Esophagus (tissue), 2 donors: Measurements from ENCODE around the gene P3H2. TPM values are rescaled to one million over a fixed set of nuclear protein-coding genes. Genes with fewer than 3 reads are reported as not detected.
A peak's percentile ranks its signal among the peaks of the same experiment; 100 is the strongest.
"Not testable (repeated sequence)": the region's sequence is repeated elsewhere in the genome, so short reads cannot be mapped to it uniquely, and the experiment has no call there.

Experiments used
- H3K27ac ChIP-seq, 2 donors: one replicate each; pipeline ENCODE4 v1.5.1; 2013; ENCODE audit warnings: low read depth in 2 of 2, mild to moderate bottlenecking in 2 of 2, inconsistent platforms in 1 of 2, low read length in 1 of 2, moderate library complexity in 1 of 2
- H3K27me3 ChIP-seq, 2 donors: one replicate each; pipeline ENCODE4 v1.6.1; 2013; ENCODE audit warnings: low read length in 2 of 2, control low read depth in 1 of 2, mild to moderate bottlenecking in 1 of 2; ENCODE audit not compliant: insufficient read depth in 2 of 2, control insufficient read depth in 1 of 2
- H3K36me3 ChIP-seq, 2 donors: one replicate each; pipeline ENCODE4 v1.6.1; 2013; ENCODE audit warnings: low read length in 1 of 2; ENCODE audit not compliant: control insufficient read depth in 2 of 2, insufficient read depth in 2 of 2
- H3K4me1 ChIP-seq, 2 donors: one replicate each; pipeline ENCODE4 v1.6.1; 2013; ENCODE audit warnings: low read length in 1 of 2; ENCODE audit not compliant: control insufficient read depth in 2 of 2, insufficient read depth in 2 of 2
- H3K4me3 ChIP-seq, 2 donors: one replicate each; pipeline ENCODE4 v1.5.1; 2013; ENCODE audit warnings: low read length in 2 of 2, mild to moderate bottlenecking in 2 of 2, low read depth in 1 of 2, moderate library complexity in 1 of 2
- H3K9me3 ChIP-seq, 2 donors: one replicate each; pipeline ENCODE4 v1.6.1; 2013; ENCODE audit warnings: mild to moderate bottlenecking in 2 of 2, low read depth in 1 of 2, low read length in 1 of 2, moderate library complexity in 1 of 2; ENCODE audit not compliant: control insufficient read depth in 2 of 2, insufficient read depth in 1 of 2
- WGBS, 2 donors: extraction: QIAGEN DNeasy Blood & Tissue Kit; methylation state at CpG; one replicate each; pipeline ENCODE4 v1.1.7; 2013; 5-methylcytosine and 5-hydroxymethylcytosine counted together
- polyA plus RNA-seq, 2 donors: library from polyadenylated mRNA; stranded (reverse); fragments of 200-250 nt; gene quantifications; one replicate each; pipeline ENCODE4 v1.2.3, GENCODE V29; 2013
- donor health status: healthy with polysubstance abuse.
- donor health status: Bipolar disorder and iron deficiency.

P3H2 gene
- polyA plus RNA-seq, 2 donors = 4.9 to 9.8 TPM

DNA sequence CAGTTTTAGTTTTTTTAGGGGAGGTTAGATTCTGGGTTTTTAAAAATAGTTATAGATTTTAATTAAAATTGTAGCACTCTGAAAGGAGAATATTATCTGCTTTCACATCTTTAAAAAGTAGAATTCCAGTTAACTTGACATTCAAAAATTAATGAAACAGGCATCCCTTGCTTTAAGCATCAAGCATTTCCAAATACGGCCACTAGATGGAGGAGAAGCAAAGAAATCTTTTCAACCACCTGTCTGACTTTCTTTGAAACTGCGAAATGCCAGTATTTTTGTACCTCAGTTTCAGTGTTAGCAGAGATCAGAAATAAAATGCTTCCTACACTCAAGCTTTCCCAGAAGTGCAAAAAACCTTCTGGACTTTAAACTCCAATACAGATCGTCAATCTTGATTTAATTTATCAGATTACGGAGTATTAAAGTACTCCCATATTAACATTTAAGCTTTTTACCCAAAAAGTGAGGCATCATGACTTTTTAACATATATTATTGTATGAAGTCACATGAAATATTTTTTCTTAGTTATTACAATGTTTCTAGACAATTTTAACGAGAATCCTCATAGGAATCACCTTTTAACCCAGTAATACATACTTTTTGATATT lies 153.3 kb downstream of the P3H2 start:
- no peak overlapping the region for H3K27ac ChIP-seq
- no peaks in the 10 kb centered on the region for H3K9me3 ChIP-seq
- no peaks in the 10 kb centered on the region for H3K4me1 ChIP-seq
- no peaks in the 10 kb centered on the region for H3K27me3 ChIP-seq
- H3K4me3 ChIP-seq = no peak overlapping the region
- H3K36me3 ChIP-seq = no peaks in the 10 kb centered on the region
- WGBS, 2 donors = 28 to 30% methylated on average over 5 of the region's 5 CpGs

DNA sequence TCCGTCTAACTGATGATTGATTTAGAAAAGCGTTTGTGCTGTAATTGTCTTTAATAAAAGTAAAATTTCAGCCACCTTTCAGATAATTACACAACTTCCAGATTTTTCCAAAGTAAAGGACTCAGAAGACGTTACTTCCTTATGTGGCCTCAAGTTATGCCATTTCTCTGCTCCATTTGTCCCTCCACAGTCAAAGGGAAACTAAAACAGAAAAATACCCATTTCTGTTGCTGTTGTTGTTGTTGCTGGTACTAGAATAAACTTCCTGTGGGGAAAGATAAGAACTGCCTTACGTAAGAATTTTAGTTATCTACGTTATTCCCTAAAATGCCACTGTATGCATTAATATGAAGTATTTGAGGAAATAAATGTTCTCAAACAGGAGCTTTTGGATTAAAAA lies 153.9 kb downstream of the P3H2 start:
- H3K4me3 ChIP-seq = no peak overlapping the region
- H3K9me3 ChIP-seq = no peaks in the 10 kb centered on the region
- H3K4me1 ChIP-seq = no peaks in the 10 kb centered on the region
- no peak overlapping the region for H3K27ac ChIP-seq
- H3K27me3 ChIP-seq = no peaks in the 10 kb centered on the region
- 52 to 55% methylated on average over 5 of the region's 5 CpGs for WGBS, 2 donors
- H3K36me3 ChIP-seq = no peaks in the 10 kb centered on the region

DNA sequence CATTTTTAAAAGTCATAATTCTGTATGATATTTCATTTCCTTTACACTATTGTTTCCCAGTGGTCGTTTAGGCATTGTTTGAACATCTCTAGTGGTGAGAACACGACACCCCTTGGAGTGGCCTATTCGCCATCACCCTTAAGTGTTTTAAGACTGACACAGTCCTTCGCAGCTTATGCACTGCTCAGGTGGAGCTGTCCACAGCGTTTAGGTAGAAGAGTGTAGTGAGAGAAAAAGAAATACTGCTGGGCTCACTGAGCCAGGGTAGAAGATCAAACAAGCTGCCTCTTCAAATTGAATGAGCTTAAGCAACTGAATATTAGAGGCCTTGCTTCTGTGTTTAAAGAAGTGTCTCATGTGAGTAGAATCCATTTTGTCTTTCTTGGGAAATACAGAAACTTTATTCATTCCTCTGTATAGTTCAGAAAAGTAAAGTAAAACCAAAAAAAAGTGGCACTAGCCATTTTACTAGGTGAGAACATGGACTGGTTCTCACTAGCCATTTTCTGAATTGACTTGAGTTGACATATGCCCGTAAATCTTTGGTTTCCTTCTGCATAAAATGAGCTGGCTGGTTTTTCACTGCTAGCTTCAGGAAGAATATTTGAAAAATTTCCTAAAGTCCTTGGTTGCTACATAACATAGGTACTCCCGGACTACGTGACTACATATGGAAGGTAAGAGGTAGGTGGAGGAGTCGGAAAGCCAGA lies 155.9 kb downstream of the P3H2 start:
- H3K4me3 ChIP-seq = no peak overlapping the region
- H3K27me3 ChIP-seq = no peaks in the 10 kb centered on the region
- no peak overlapping the region for H3K27ac ChIP-seq
- H3K4me1 ChIP-seq = no peaks in the 10 kb centered on the region
- no peaks in the 10 kb centered on the region for H3K36me3 ChIP-seq
- 80 to 82% methylated on average over 9 of the region's 9 CpGs for WGBS, 2 donors
- no peaks in the 10 kb centered on the region for H3K9me3 ChIP-seq

DNA sequence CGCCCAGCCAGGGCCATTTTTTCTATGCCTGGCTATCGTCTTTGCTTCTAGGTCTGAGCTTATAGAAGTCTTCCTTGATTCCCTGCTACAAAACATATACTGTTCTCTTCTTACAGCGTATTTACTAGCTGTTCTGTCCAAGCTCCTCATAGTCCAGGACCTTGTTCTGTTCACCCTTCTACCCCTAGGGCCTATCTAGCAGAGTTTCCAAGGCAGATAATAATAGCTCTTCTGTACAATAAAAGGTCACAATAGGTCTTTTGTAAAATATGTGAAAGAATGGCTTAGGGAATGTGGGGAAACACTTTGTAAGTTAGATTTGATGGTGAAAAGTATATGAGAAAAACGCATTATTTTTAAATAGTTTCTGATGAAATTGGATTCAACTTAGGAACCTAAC lies 158.2 kb downstream of the P3H2 start:
- H3K27ac ChIP-seq = no peak overlapping the region
- WGBS, 2 donors = 88 to 92% methylated on average over 4 of the region's 4 CpGs

DNA sequence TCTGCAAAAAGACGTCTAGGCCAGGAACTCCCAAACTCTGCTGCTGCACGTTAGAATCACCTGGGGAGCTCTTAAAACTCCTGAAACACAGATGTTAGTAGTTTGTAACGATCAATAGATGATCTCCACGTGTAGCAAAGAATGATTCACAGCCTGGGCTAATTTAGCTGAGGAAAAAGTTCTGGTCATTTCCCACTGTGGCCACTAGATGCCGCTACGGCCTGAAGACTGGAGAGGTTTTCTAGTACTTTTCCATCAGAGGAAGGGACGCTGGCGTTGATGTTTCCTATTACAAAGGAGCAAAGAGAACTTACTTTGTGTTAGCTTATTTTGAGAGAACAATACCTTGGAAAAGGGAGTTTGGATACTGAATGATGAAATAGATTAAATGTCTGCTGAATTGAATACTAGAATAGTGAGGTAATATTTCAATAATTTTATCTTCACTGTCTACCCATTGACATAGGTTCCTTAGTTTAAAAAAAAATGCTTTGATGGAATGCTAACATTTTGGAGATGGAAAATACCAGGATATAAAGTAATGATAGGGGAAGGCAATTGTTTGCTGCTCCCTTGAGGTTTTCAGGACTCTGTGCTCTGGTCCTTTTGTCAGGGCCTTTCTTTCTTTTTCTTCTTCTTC lies 159.1 kb downstream of the P3H2 start:
- Histone ChIP-seq H3K36me3 (no peaks in the 10 kb centered on the region), H3K27ac (no peak overlapping the region), H3K4me1 (no peaks in the 10 kb centered on the region), H3K9me3 (no peaks in the 10 kb centered on the region), H3K4me3 (no peak overlapping the region), H3K27me3 (no peaks in the 10 kb centered on the region)
- WGBS, 2 donors = 2 to 3% methylated on average over 8 of the region's 8 CpGs

More for the DNA sequence above, 158.2 kb downstream of the P3H2 start:
- Histone ChIP-seq H3K27me3 (no peaks in the 10 kb centered on the region), H3K9me3 (no peaks in the 10 kb centered on the region), H3K4me1 (no peaks in the 10 kb centered on the region), H3K4me3 (no peak overlapping the region), H3K36me3 (no peaks in the 10 kb centered on the region)

DNA sequence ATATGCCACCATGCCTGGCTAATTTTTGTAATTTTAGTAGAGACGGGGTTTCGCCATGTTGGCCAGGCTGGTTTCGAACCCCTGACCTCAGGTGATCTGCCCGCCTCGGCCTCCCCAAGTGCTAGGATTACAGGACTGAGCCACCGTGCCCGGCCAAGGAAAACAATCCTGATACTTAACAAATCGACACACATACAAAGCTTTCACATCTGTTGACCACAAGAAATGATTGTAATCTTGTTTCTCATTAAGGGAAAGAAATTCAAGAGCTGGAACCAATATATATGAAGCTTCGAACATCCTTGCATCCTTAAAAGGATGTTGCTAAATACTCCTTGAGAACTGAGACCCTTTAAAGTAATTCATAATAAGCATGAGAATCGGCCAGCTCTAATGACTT lies 159.6 kb downstream of the P3H2 start:
- H3K4me3 ChIP-seq, H3K9me3 ChIP-seq, H3K36me3 ChIP-seq, H3K27me3 ChIP-seq, H3K27ac ChIP-seq, H3K4me1 ChIP-seq: not testable (repeated sequence)
- 67 to 68% methylated on average over 10 of the region's 10 CpGs for WGBS, 2 donors

DNA sequence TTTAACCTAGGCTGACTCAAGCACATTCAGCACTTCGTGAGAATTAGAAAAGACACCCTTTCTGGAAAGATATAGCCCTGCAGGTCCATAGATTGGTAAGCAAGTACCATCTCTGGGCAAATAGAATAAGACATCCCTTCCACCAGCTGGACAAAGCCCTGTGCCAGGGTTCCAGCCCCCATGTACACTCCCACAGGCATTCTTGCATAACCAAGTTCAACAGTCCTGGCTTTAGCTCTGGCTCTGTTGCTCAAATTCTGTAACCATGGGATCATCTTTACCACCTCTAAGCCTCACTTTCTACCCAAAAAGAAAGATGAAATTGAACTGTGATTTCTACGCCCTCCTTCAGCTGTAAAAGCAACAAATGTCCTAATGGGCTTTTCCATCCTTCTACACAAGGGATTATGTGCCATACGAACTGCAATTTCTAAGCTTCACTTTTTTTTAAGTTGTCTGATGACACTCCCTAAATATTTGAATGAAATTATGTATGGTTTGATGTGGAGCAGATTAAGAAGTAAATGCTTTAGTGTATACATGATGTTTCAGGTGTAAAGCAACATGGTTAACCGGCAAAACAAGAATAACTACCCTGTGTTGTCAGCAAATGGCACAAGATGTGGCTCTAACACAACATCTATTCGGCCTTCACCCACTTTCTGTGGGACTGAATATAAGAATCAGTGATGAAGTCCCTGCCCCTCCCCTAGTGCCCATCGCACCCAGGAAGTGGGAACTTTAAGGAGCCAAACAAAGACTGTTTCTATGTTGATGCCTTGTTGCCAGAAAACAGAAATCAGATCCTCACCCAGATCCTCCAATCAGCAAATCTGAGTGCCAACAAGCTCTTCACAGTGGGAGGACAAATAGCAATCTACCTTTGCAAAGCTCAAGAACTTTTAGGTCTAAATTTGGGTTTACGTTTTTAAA lies 165.7 kb downstream of the P3H2 start:
- no peaks in the 10 kb centered on the region for H3K27me3 ChIP-seq
- 60 to 67% methylated on average over 7 of the region's 7 CpGs for WGBS, 2 donors
- no peaks in the 10 kb centered on the region for H3K9me3 ChIP-seq
- H3K36me3 ChIP-seq = no peaks in the 10 kb centered on the region
- H3K4me3 ChIP-seq = no peak overlapping the region
- H3K4me1 ChIP-seq = peaks cover 0 to 6% of the 10 kb centered on the region in 2 donors
- peak overlapping the region; percentile 80 to 85 for H3K27ac ChIP-seq

DNA sequence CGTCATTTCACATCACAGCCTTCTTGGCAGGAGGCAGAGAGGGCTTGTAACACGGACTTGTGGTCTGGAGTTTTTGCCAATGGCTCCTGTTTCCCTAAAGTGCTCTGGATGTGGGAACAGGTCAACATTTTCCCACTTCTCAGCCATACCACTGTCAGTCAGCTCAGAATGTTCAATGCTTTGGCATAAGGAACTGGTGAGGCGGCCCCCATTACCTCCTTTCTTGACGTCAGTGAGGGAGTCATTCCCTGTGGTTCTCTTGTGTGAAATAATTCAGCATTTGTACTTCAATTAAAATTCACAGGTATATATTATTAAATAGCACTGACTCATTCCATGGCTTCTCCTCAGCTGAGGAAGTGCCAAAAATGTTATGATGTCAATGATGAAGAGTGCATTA lies 167.1 kb downstream of the P3H2 start:
- WGBS, 2 donors = 47 to 59% methylated on average over 4 of the region's 4 CpGs
- Histone ChIP-seq H3K27ac (peak overlapping the region; percentile 45 to 65), H3K27me3 (no peaks in the 10 kb centered on the region), H3K4me3 (no peak overlapping the region), H3K4me1 (peaks cover 0 to 6% of the 10 kb centered on the region in 2 donors), H3K36me3 (no peaks in the 10 kb centered on the region), H3K9me3 (no peaks in the 10 kb centered on the region)

DNA sequence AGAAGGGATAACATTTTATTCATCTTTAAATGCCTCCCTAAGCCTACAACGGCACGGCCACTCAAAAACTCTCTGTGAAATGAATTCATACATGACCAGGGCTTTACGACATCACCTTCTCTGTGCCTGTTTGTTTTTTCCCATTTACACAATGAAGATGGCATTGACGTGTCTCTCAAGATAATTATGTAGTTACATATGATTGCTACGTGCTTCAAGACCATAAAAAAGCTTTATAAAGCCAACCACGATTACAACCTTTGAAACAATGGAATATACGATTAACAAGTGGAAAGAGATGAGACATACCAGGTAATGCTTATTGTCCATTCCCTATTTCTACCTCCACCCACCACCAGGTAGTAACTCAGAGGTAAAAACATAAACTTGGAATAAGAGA lies 168.4 kb downstream of the P3H2 start:
- H3K4me1 ChIP-seq = peaks cover 0 to 6% of the 10 kb centered on the region in 2 donors
- H3K4me3 ChIP-seq = no peak overlapping the region
- no peaks in the 10 kb centered on the region for H3K27me3 ChIP-seq
- no peak overlapping the region for H3K27ac ChIP-seq
- 81 to 89% methylated on average over 7 of the region's 7 CpGs for WGBS, 2 donors
- no peaks in the 10 kb centered on the region for H3K9me3 ChIP-seq
- H3K36me3 ChIP-seq = no peaks in the 10 kb centered on the region
